A549 (cell line): ENCODE measurements around the gene MMP2. TPM values are rescaled to one million over a fixed set of nuclear protein-coding genes. Genes with fewer than 3 reads are reported as not detected.

Source experiments
- ATAC-seq, 2 experiments: fragments of 200-7000 bp in 1 of 2; fragments of >200 bp in 1 of 2; cut with Nextera tagmentation in 1 of 2; cut with Tn5 transposase in 1 of 2; 3 replicates each; pipeline versions ENCODE4 v1.8.0 to v1.9.1; 2018 to 2020; ENCODE audit warnings: mild to moderate bottlenecking in 1 of 2, moderate library complexity in 1 of 2
- CTCF ChIA-PET: fragments of 300-600 bp; sonication (Branson Sonifier 250); formaldehyde crosslinking; extraction: SDS; loops from one replicate; lab custom pipeline; 2021; ENCODE audit warnings: antibody characterized with exemption, inconsistent platforms; lab: Yijun Ruan, JAX
- POLR2A ChIA-PET: fragments of 350-600 bp; formaldehyde crosslinking; extraction: SDS; loops from one replicate; lab custom pipeline; 2021; ENCODE audit warnings: antibody characterized with exemption, inconsistent platforms; lab: Yijun Ruan, JAX
- DNase-seq, 2 experiments: peaks; one replicate each; pipeline versions ENCODE4 v3.0.0 to v3.0.0-alpha.2; 2011 to 2016; ENCODE audit warnings: low read depth in 1 of 2, low spot score in 1 of 2
- FAIRE-seq: peaks from 2 replicates; lab custom pipeline; 2011; peaks lifted over from hg19 to GRCh38; lab: Jason Lieb, UNC
- H3K27ac ChIP-seq, 2 experiments: fragments of >200 bp; sonication (Bioruptor Twin); formaldehyde crosslinking; 3 replicates each; pipeline ENCODE4 v1.5.1; 2016 to 2017
- H3K4me1 ChIP-seq: fragments of >200 bp; sonication (Bioruptor Twin); formaldehyde crosslinking; 3 replicates; pipeline ENCODE4 v1.6.1; 2016
- H3K4me2 ChIP-seq: fragments of >200 bp; sonication (Bioruptor Twin); formaldehyde crosslinking; 3 replicates; pipeline ENCODE4 v1.6.1; 2016
- H3K4me3 ChIP-seq: fragments of >200 bp; sonication (Bioruptor Twin); formaldehyde crosslinking; 3 replicates; pipeline ENCODE4 v1.5.1; 2016
- H3K9me3 ChIP-seq: fragments of >200 bp; sonication (Bioruptor Twin); formaldehyde crosslinking; 3 replicates; pipeline ENCODE4 v1.6.1; 2016
- ATOH8 ChIP-seq: fragments of 250-450 bp; sonication (Bioruptor Pico); IDR thresholded peaks from 2 replicates; pipeline ENCODE4 v1.5.0; 2020; ENCODE audit warnings: low read depth, mild to moderate bottlenecking, moderate library complexity
- BCL3 ChIP-seq: fragments of >200 bp; sonication (Bioruptor Twin); formaldehyde crosslinking; IDR thresholded peaks from 3 replicates; pipeline ENCODE4 v1.6.1; 2016
- BHLHE40 ChIP-seq: IDR thresholded peaks from 2 replicates; pipeline ENCODE4 v1.6.1; 2012; ENCODE audit warnings: low read depth, low read length, inconsistent platforms
- CBX8 ChIP-seq: fragments of 200-600 bp; sonication (generic); IDR thresholded peaks from 2 replicates; pipeline ENCODE4 v1.6.1; 2016
- CHD2 ChIP-seq: fragments of 150-350 bp; IDR thresholded peaks from 2 replicates; pipeline ENCODE4 v1.6.1; 2014; ENCODE audit warnings: low read length; ENCODE audit not compliant: partially characterized antibody
- ELK1 ChIP-seq: fragments of 150-350 bp; IDR thresholded peaks from 2 replicates; pipeline ENCODE4 v1.6.1; 2014; ENCODE audit warnings: low read depth, mild to moderate bottlenecking, low read length
- EP300 ChIP-seq, 2 experiments: fragments of >200 bp; sonication (Bioruptor Twin); formaldehyde crosslinking; IDR thresholded peaks; 2 replicates in 1 of 2; 3 replicates in 1 of 2; pipeline ENCODE4 v1.6.1; 2016 to 2017
- FOSB ChIP-seq: fragments of 250-450 bp; sonication (Bioruptor Pico); IDR thresholded peaks from 2 replicates; pipeline ENCODE4 v1.5.0; 2020; ENCODE audit warnings: mild to moderate bottlenecking, moderate library complexity
- FOSL2 ChIP-seq, 2 experiments: fragments of 450-650 bp in 1 of 2; fragments of >200 bp in 1 of 2; sonication (Bioruptor Twin) in 1 of 2; formaldehyde crosslinking; IDR thresholded peaks; 2 replicates each; pipeline versions ENCODE4 v1.5.0 to v1.6.1; 2016 to 2020; ENCODE audit warnings: mild to moderate bottlenecking in 1 of 2, moderate library complexity in 1 of 2
- HES2 ChIP-seq: fragments of >200 bp; sonication (Bioruptor Twin); formaldehyde crosslinking; IDR thresholded peaks from 2 replicates; pipeline ENCODE4 v1.6.1; 2016
- HMGXB4 ChIP-seq: fragments of 250-450 bp; sonication (Bioruptor Pico); IDR thresholded peaks from 2 replicates; pipeline ENCODE4 v1.5.0; 2021; ENCODE audit warnings: mild to moderate bottlenecking, moderate library complexity, borderline replicate concordance
- HOXB13 ChIP-seq: fragments of 250-450 bp; sonication (Bioruptor Pico); IDR thresholded peaks from 2 replicates; pipeline ENCODE4 v1.5.0; 2020; ENCODE audit warnings: low read depth, mild to moderate bottlenecking, moderate library complexity
- HOXB5 ChIP-seq: fragments of 250-450 bp; sonication (Bioruptor Pico); IDR thresholded peaks from 2 replicates; pipeline ENCODE4 v1.5.0; 2020; ENCODE audit warnings: mild to moderate bottlenecking, moderate library complexity
- JUN ChIP-seq, 2 experiments: fragments of >200 bp; sonication (Bioruptor Twin); formaldehyde crosslinking; IDR thresholded peaks; 2 replicates in 1 of 2; 3 replicates in 1 of 2; pipeline ENCODE4 v1.6.1; 2016 to 2017
- JUNB ChIP-seq: fragments of >200 bp; sonication (Bioruptor Twin); formaldehyde crosslinking; IDR thresholded peaks from 2 replicates; pipeline ENCODE4 v1.6.1; 2016
- KDM1A ChIP-seq: fragments of 200-600 bp; sonication (generic); IDR thresholded peaks from 2 replicates; pipeline ENCODE4 v1.6.1; 2016; ENCODE audit warnings: low read depth, mild to moderate bottlenecking
- MAZ ChIP-seq: fragments of 150-350 bp; IDR thresholded peaks from 2 replicates; pipeline ENCODE4 v1.6.1; 2014; ENCODE audit warnings: antibody characterized with exemption, low read depth, low read length, borderline replicate concordance
- NPAS2 ChIP-seq: fragments of 250-450 bp; sonication (Bioruptor Pico); IDR thresholded peaks from 2 replicates; pipeline ENCODE4 v1.8.0; 2022; ENCODE audit warnings: mild to moderate bottlenecking, moderate library complexity, borderline replicate concordance
- POLR2AphosphoS2 ChIP-seq: conservative IDR thresholded peaks from 2 replicates; pipeline ENCODE4 v1.6.1; 2012; ENCODE audit warnings: low read length, improper control_type of control experiment, inconsistent platforms
- RAD21 ChIP-seq, 2 experiments: fragments of >200 bp in 1 of 2; sonication (Bioruptor Twin) in 1 of 2; formaldehyde crosslinking in 1 of 2; IDR thresholded peaks in 1 of 2; conservative IDR thresholded peaks in 1 of 2; 2 replicates in 1 of 2; 3 replicates in 1 of 2; pipeline ENCODE4 v1.6.1; 2012 to 2018; ENCODE audit warnings: inconsistent platforms in 1 of 2
- RCOR1 ChIP-seq: fragments of 150-350 bp; IDR thresholded peaks from 2 replicates; pipeline ENCODE4 v1.6.1; 2014; ENCODE audit warnings: antibody characterized with exemption, low read length, low read depth
- REST ChIP-seq: fragments of 200-600 bp; sonication (generic); IDR thresholded peaks from 2 replicates; pipeline ENCODE4 v1.6.1; 2016; ENCODE audit warnings: antibody characterized with exemption, mild to moderate bottlenecking, moderate library complexity
- RFX5 ChIP-seq: fragments of 450-650 bp; IDR thresholded peaks from 2 replicates; pipeline ENCODE4 v1.7.1; 2014; ENCODE audit warnings: antibody characterized with exemption, mild to moderate bottlenecking, moderate library complexity
- RNF2 ChIP-seq: fragments of 200-600 bp; sonication (generic); IDR thresholded peaks from 2 replicates; pipeline ENCODE4 v1.6.1; 2016; ENCODE audit warnings: low read depth, mild to moderate bottlenecking, antibody characterized with exemption, moderate library complexity, borderline replicate concordance
- SREBF2 ChIP-seq: fragments of 450-650 bp; IDR thresholded peaks from 2 replicates; pipeline ENCODE4 v1.6.1; 2014; ENCODE audit warnings: mild to moderate bottlenecking, moderate library complexity
- TP53 ChIP-seq: fragments of 250-450 bp; sonication (Bioruptor Pico); IDR thresholded peaks from 2 replicates; pipeline ENCODE4 v1.5.0; 2021; ENCODE audit warnings: mild to moderate bottlenecking, moderate library complexity
- ZNF302 ChIP-seq: fragments of 250-450 bp; sonication (Bioruptor Pico); IDR thresholded peaks from 2 replicates; pipeline ENCODE4 v1.9.0; 2021; ENCODE audit warnings: inconsistent platforms, mild to moderate bottlenecking, moderate library complexity
- WGBS: methylation state at CpG from one replicate; pipeline ENCODE4 v1.1.6; 2017; ENCODE audit errors: missing lambda C conversion rate; 5-methylcytosine and 5-hydroxymethylcytosine counted together
- polyA plus RNA-seq, 4 experiments: library from polyadenylated mRNA; depleted of rRNA in 3 of 4; stranded (reverse); fragments of >200 nt; fragmentation: RNase III in 1 of 4; extraction: RNeasy Plus Mini Kit Qiagen cat#74134 plus additional on column Dnase treatment in 1 of 4; gene quantifications; 2 replicates in 3 of 4; 3 replicates in 1 of 4; pipeline ENCODE4 v1.2.3, GENCODE V29; 2011 to 2017

The MMP2 gene
- polyA plus RNA-seq, 2 of the 4 experiments (the other 2 are of a cell fraction): 11.5 to 11.8 TPM

GRCh38 chr16:55462241-55462640 is 16.8 kb upstream of the MMP2 start:
- Histone ChIP-seq H3K27ac (no peak overlapping the region), H3K9me3 (no peaks in the 10 kb centered on the region), H3K4me2 (no peak overlapping the region), H3K4me3 (no peak overlapping the region), H3K4me1 (no peaks in the 10 kb centered on the region)
- TF ChIP-seq RAD21 (conservative IDR thresholded peaks at IDR 0.05 in 1 of 2, IDR thresholded peaks at IDR 0.05 in 1 of 2) (no peak), REST (no peak), POLR2AphosphoS2 (no peak), FOSB (CRISPR knock-in tag) (no peak), RFX5 (no peak), JUNB (no peak), CBX8 (no peak), FOSL2 (IDR thresholded peaks at IDR 0.05) (no peak), FOSL2 (CRISPR knock-in tag; IDR thresholded peaks at IDR 0.05) (no peak), BHLHE40 (no peak), ZNF302 (CRISPR knock-in tag) (no peak), BCL3 (no peak), KDM1A (no peak), RNF2 (no peak), NPAS2 (no peak), CHD2 (no peak), HOXB13 (CRISPR knock-in tag) (no peak)
- no peak for ATAC-seq
- ChIA-PET CTCF (interaction anchor here (1.1 to 16.8 kb wide), 7 partner anchors 10 to 239 kb away, joined by 3 to 554 read pairs (median 8); no protein-coding TSS in a partner anchor), POLR2A (no interaction called here)
- FAIRE-seq: no peak
- 36% methylated on average over 6 of the region's 6 CpGs for WGBS
- DNase-seq: no peak

- H3K4me3 ChIP-seq: no peak overlapping the region
- peak; percentile 11 to 22; a peak in 1 of 6 replicates for ATAC-seq
- CTCF ChIA-PET: interaction anchor here (0.6 to 16.8 kb wide), 90 partner anchors 9 to 1920 kb away, joined by 3 to 554 read pairs (median 6); partner anchors contain the start of gene CAPNS2
- POLR2A ChIA-PET: no interaction called here
- TF ChIP-seq BHLHE40: no peak
- TF ChIP-seq HMGXB4 (CRISPR knock-in tag): no peak
- no peak for TF ChIP-seq BCL3
- TF ChIP-seq HOXB5 (CRISPR knock-in tag): no peak
- TF ChIP-seq FOSB (CRISPR knock-in tag): no peak
- no peak for TF ChIP-seq MAZ
- TF ChIP-seq EP300 (IDR thresholded peaks at IDR 0.05): no peak
- no peak for TF ChIP-seq ELK1
- TF ChIP-seq SREBF2: no peak
- TF ChIP-seq TP53 (CRISPR knock-in tag): no peak
- no peak for TF ChIP-seq HES2
- TF ChIP-seq ATOH8 (CRISPR knock-in tag): no peak
- no peak for TF ChIP-seq JUN (IDR thresholded peaks at IDR 0.05)
- TF ChIP-seq CHD2: no peak
- TF ChIP-seq RCOR1: no peak
- TF ChIP-seq, all 56 proteins: peak for 0
- 19% methylated on average over 4 of the region's 4 CpGs for WGBS
- H3K9me3 ChIP-seq: no peaks in the 10 kb centered on the region
- FAIRE-seq: no peak
- no peak for DNase-seq
- no peak overlapping the region for H3K4me2 ChIP-seq
- no peak overlapping the region for H3K27ac ChIP-seq
- no peaks in the 10 kb centered on the region for H3K4me1 ChIP-seq
Observed at GRCh38 chr16:55464375-55464774, 14.6 kb upstream of the MMP2 start.
